ENCODE data around the gene CASP12.

- no peak for TF ChIP-seq CTCF (IDR thresholded peaks at IDR 0.05)
- no peak for TF ChIP-seq POLR2A (IDR thresholded peaks at IDR 0.05)
These were observed 7.0 kb upstream of the CASP12 start for GRCh38 chr11:104905271-104905670.

Measured in ovary (tissue), 3 donors.